Ectodermal cell (in vitro differentiated cells): ENCODE measurements around the gene CCDC88C.

Source experiments
- H3K27ac ChIP-seq: 2 replicates; pipeline ENCODE4 v1.7.0; 2013; ENCODE audit warnings: mild to moderate bottlenecking, low read depth, low read length; ENCODE audit not compliant: insufficient read depth, poor library complexity, severe bottlenecking
- H3K27me3 ChIP-seq: 2 replicates; pipeline ENCODE4 v1.7.0; 2013; ENCODE audit warnings: mild to moderate bottlenecking, low read length; ENCODE audit not compliant: insufficient read depth, control insufficient read depth, poor library complexity, severe bottlenecking
- H3K36me3 ChIP-seq: one replicate; pipeline ENCODE4 v1.7.0; 2013; ENCODE audit warnings: low read length; ENCODE audit not compliant: control insufficient read depth, insufficient read depth
- H3K4me1 ChIP-seq: one replicate; pipeline ENCODE4 v1.7.0; 2013; ENCODE audit warnings: low read length; ENCODE audit not compliant: control insufficient read depth, insufficient read depth
- H3K4me3 ChIP-seq: 2 replicates; pipeline ENCODE4 v1.7.0; 2013; ENCODE audit warnings: low read depth, low read length, control low read depth; ENCODE audit not compliant: insufficient read depth
- H3K9me3 ChIP-seq: 2 replicates; pipeline ENCODE4 v1.7.0; 2013; ENCODE audit warnings: mild to moderate bottlenecking, low read length, moderate library complexity; ENCODE audit not compliant: control insufficient read depth
- WGBS, 2 experiments: methylation state at CpG; one replicate each; pipeline ENCODE4 v1.1.7; 2013; ENCODE audit warnings: missing lambda C conversion rate in 2 of 2; 5-methylcytosine and 5-hydroxymethylcytosine counted together

CCDC88C gene

GRCh38 chr14:91348845-91349465 is 68.7 kb downstream of the CCDC88C start:
- WGBS, 2 experiments: 70% methylated on average over 9 of the region's 9 CpGs
- Histone ChIP-seq H3K4me3 (no peak overlapping the region), H3K27me3 (no peaks in the 10 kb centered on the region), H3K27ac (peak overlapping the region; percentile 18), H3K4me1 (peaks cover 31% of the 10 kb centered on the region), H3K36me3 (no peaks in the 10 kb centered on the region), H3K9me3 (no peaks in the 10 kb centered on the region)

GRCh38 chr14:91346838-91347173 is 70.8 kb downstream of the CCDC88C start:
- Histone ChIP-seq H3K4me3 (no peak overlapping the region), H3K27ac (no peak overlapping the region)
- WGBS, 2 experiments: 48 to 64% methylated on average over 4 of the region's 4 CpGs

GRCh38 chr14:91344096-91344495 is 73.5 kb downstream of the CCDC88C start:
- no peak overlapping the region for H3K27ac ChIP-seq
- peaks cover 3% of the 10 kb centered on the region for H3K36me3 ChIP-seq
- WGBS, 2 experiments: 80 to 81% methylated on average over 5 of the region's 5 CpGs

More at GRCh38 chr14:91346838-91347173, 70.8 kb downstream of the CCDC88C start:
- Histone ChIP-seq H3K27me3 (no peaks in the 10 kb centered on the region), H3K4me1 (peaks cover 12% of the 10 kb centered on the region), H3K36me3 (no peaks in the 10 kb centered on the region), H3K9me3 (no peaks in the 10 kb centered on the region)

GRCh38 chr14:91343051-91343450 is 74.6 kb downstream of the CCDC88C start:
- WGBS, 2 experiments: 94 to 95% methylated on average over 11 of the region's 11 CpGs
- Histone ChIP-seq H3K27me3 (no peaks in the 10 kb centered on the region), H3K9me3 (no peaks in the 10 kb centered on the region), H3K36me3 (peaks cover 3% of the 10 kb centered on the region), H3K4me1 (peaks cover 3% of the 10 kb centered on the region), H3K27ac (no peak overlapping the region), H3K4me3 (no peak overlapping the region)

More at GRCh38 chr14:91344096-91344495, 73.5 kb downstream of the CCDC88C start:
- Histone ChIP-seq H3K9me3 (no peaks in the 10 kb centered on the region), H3K4me3 (no peak overlapping the region), H3K27me3 (no peaks in the 10 kb centered on the region), H3K4me1 (peaks cover 7% of the 10 kb centered on the region)

GRCh38 chr14:91342206-91342760 is 75.3 kb downstream of the CCDC88C start:
- Histone ChIP-seq H3K4me3 (no peak overlapping the region), H3K9me3 (no peaks in the 10 kb centered on the region), H3K27me3 (no peaks in the 10 kb centered on the region), H3K27ac (no peak overlapping the region), H3K36me3 (peaks cover 3% of the 10 kb centered on the region), H3K4me1 (peaks cover 3% of the 10 kb centered on the region)
- 95% methylated on average over 12 of the region's 12 CpGs for WGBS, 2 experiments

GRCh38 chr14:91341751-91342154 is 75.9 kb downstream of the CCDC88C start:
- WGBS, 2 experiments: 72 to 77% methylated on average over 7 of the region's 7 CpGs
- Histone ChIP-seq H3K9me3 (no peaks in the 10 kb centered on the region), H3K36me3 (peaks cover 3% of the 10 kb centered on the region), H3K27me3 (no peaks in the 10 kb centered on the region), H3K4me3 (no peak overlapping the region), H3K4me1 (no peaks in the 10 kb centered on the region), H3K27ac (no peak overlapping the region)

GRCh38 chr14:91341334-91341733 is 76.3 kb downstream of the CCDC88C start:
- no peak overlapping the region for H3K4me3 ChIP-seq
- H3K9me3 ChIP-seq: no peaks in the 10 kb centered on the region
- peaks cover 3% of the 10 kb centered on the region for H3K36me3 ChIP-seq
- H3K27me3 ChIP-seq: no peaks in the 10 kb centered on the region
- H3K4me1 ChIP-seq: no peaks in the 10 kb centered on the region
- H3K27ac ChIP-seq: no peak overlapping the region
- 96 to 98% methylated on average over 2 of the region's 2 CpGs for WGBS, 2 experiments

- 94 to 95% methylated on average over 30 of the region's 30 CpGs for WGBS, 2 experiments
- no peak overlapping the region for H3K4me3 ChIP-seq
- H3K4me1 ChIP-seq: no peaks in the 10 kb centered on the region
- H3K9me3 ChIP-seq: no peaks in the 10 kb centered on the region
- H3K36me3 ChIP-seq: peaks cover 3% of the 10 kb centered on the region
- no peak overlapping the region for H3K27ac ChIP-seq
- no peaks in the 10 kb centered on the region for H3K27me3 ChIP-seq
These were observed 77.8 kb downstream of the CCDC88C start for GRCh38 chr14:91339671-91340369.

- WGBS, 2 experiments: 96 to 97% methylated on average over 17 of the region's 17 CpGs
- H3K27ac ChIP-seq: no peak overlapping the region
- H3K27me3 ChIP-seq: no peaks in the 10 kb centered on the region
- peaks cover 3% of the 10 kb centered on the region for H3K36me3 ChIP-seq
- no peaks in the 10 kb centered on the region for H3K4me1 ChIP-seq
- H3K4me3 ChIP-seq: no peak overlapping the region
- no peaks in the 10 kb centered on the region for H3K9me3 ChIP-seq
These were observed 78.5 kb downstream of the CCDC88C start for GRCh38 chr14:91339076-91339475.

GRCh38 chr14:91338379-91338778 is 79.2 kb downstream of the CCDC88C start:
- no peaks in the 10 kb centered on the region for H3K27me3 ChIP-seq
- WGBS, 2 experiments: 94 to 95% methylated on average over 7 of the region's 7 CpGs
- no peaks in the 10 kb centered on the region for H3K9me3 ChIP-seq
- no peaks in the 10 kb centered on the region for H3K4me1 ChIP-seq
- no peak overlapping the region for H3K27ac ChIP-seq
- H3K4me3 ChIP-seq: no peak overlapping the region
- H3K36me3 ChIP-seq: peaks cover 3% of the 10 kb centered on the region
